Putamen (tissue), 1 donor: ENCODE measurements around the gene PROCA1.
"Not testable (repeated sequence)": the region's sequence is repeated elsewhere in the genome, so short reads cannot be mapped to it uniquely, and the experiment has no call there.

Experiments used
- DNase-seq: peaks from one replicate; pipeline ENCODE4 v3.0.0-alpha.2; 2016; ENCODE audit warnings: low spot score

The PROCA1 gene

DNA sequence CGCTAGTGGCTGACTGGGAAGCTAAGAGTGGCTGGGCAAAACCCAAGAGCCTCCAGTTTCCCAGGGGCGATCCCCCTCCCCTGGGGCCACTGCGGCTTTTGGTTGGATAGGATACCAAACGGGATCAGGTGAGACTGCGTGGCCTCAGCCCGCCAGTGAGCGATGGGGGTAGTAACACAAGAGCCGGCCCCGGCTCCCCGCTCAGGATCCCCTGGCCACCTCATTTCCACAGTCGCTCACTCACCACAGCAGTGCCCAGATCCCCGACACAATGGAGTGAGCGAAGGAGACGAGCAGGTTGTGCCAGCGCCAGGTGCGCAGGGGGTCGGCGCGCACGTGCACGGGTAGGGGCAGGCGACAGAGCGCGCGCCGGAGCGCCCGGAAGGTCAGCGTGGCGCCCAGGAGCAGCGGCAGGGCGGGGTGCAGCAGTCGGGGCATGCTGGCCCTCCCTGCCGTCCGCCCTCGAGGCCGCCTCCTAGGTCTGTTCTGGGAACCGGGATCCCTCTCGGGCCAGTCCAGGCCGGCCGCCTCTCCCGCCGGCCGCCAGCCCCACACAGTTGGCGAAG lies 14.1 kb upstream of the PROCA1 start:
- DNase-seq: no peak

GRCh38 chr17:28725166-28725659 lies 13.5 kb upstream of the PROCA1 start:
- DNase-seq: no peak

GRCh38 chr17:28724500-28725165 lies 12.9 kb upstream of the PROCA1 start:
- DNase-seq: no peak

GRCh38 chr17:28723836-28724499 lies 12.3 kb upstream of the PROCA1 start:
- not testable (repeated sequence) for DNase-seq

GRCh38 chr17:28723159-28723835 lies 11.6 kb upstream of the PROCA1 start:
- no peak for DNase-seq

GRCh38 chr17:28722417-28723158 lies 10.9 kb upstream of the PROCA1 start:
- no peak for DNase-seq

DNA sequence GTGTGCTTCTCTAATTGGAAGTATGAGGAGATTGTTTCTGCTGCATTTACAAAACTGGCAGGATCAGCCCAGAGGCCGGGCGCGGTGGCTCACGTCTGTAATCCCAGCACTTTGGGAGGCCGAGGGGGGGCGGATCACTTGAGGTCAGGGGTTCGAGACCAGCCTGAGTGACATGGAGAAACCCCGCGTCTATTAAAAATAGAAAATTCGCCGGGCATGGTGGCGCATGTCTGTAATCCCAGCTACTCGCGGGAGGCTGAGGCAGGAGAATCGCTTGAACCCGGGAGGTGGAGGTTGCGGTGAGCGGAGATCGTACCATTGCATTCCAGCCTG lies 9.3 kb upstream of the PROCA1 start:
- not testable (repeated sequence) for DNase-seq

GRCh38 chr17:28720247-28720996 lies 8.7 kb upstream of the PROCA1 start:
- no peak for DNase-seq

GRCh38 chr17:28719021-28719433 lies 7.3 kb upstream of the PROCA1 start:
- no peak for DNase-seq

DNA sequence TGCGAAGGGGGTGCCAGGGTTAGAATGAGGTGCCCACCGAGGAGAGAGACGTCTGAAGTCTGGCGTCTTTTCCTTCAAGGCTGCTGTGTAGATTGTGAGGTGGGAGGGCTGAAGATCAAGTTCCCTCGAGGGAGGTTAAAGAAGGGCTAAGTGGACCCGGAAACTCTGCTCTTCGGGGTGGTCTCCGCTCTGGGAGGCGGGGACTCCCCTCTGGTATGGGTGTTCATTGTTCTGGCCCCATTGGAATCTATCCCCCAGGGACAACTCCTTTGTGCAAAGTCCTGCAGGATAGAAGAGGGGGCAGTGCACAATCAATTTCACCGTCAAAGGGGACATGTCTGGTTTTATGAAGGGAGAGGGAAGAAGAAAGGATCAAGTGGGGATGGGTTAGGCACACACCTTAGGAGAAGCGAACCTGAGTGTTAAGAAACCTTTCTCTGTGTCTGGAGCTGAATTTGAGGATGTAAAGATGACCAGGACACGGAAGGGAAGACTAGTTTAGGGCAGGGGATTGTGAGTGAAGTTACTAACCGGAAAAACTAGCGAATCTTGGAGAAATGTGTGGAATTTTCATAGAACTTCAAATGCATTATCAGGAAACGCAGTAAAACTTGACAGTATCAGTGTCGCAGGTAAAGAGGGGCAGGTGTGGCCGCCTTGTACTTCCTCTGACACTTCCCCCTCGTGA lies 6.8 kb upstream of the PROCA1 start:
- no peak for DNase-seq

- no peak for DNase-seq
Measured at GRCh38 chr17:28717578-28718332, 6.1 kb upstream of the PROCA1 start, which contains the start of gene RAB34. Gene RAB34 (minus strand): TSS chr17:28717868. CDS start chr17:28717266, 602 bp downstream.

- no peak for DNase-seq
Measured at GRCh38 chr17:28716740-28717577, 5.3 kb upstream of the PROCA1 start.

DNA sequence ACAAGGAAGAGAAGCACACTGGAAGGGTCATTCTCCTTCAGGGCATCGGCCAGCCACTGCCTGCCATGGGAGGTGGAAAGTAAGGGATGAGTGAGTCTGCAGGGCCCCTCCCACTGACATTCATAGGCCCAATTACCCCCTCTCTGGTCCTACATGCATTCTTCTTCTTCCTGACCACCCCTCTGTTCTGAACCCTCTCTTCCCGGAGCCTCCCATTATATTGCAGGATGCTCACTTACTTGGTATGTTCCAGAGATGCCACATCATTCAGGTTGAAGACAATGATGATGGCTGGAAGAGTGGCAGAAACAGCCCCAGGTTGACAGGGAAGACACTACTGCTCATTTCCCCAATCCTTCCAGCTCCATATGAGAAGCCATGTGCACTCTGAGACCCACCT lies 3.5 kb upstream of the PROCA1 start:
- DNase-seq: no peak

GRCh38 chr17:28714281-28714680 lies 2.6 kb upstream of the PROCA1 start:
- no peak for DNase-seq

DNA sequence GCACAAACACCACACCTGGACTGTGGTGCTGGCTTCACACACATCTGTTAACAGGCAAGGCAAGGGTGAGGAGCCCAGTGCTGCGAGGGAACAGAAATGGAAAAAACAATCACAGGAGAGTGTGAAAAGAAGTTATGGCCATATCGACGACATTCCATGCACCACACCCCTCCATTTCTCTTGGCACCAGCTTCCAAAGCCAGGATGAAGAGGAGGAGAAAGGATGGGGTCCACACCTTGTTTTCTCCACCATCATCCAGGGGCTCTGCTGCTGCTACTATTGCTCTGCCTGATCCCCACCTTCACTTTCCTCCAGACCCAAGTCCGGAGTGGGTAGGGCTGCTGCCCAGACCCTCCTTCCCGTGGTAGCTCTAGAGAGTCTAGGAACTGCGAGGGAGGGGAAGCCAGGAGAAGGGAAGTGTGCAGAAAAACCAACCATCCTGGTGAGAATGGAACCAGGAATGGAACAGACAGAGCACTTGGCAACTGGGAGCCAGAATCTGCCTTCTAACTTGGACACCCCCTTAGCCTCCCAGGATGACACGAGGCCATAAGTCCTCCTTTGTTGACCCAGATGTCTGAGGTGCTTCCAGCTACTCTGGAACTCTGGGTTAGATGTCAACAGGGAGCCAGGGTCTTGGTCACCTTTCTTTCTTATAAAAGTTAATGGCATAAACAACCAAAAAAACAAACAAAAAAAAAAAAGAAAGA lies 1.2 kb upstream of the PROCA1 start:
- DNase-seq: no peak

- no peak for DNase-seq
Measured at GRCh38 chr17:28712032-28712704, 480 bp upstream of the PROCA1 start.

DNA sequence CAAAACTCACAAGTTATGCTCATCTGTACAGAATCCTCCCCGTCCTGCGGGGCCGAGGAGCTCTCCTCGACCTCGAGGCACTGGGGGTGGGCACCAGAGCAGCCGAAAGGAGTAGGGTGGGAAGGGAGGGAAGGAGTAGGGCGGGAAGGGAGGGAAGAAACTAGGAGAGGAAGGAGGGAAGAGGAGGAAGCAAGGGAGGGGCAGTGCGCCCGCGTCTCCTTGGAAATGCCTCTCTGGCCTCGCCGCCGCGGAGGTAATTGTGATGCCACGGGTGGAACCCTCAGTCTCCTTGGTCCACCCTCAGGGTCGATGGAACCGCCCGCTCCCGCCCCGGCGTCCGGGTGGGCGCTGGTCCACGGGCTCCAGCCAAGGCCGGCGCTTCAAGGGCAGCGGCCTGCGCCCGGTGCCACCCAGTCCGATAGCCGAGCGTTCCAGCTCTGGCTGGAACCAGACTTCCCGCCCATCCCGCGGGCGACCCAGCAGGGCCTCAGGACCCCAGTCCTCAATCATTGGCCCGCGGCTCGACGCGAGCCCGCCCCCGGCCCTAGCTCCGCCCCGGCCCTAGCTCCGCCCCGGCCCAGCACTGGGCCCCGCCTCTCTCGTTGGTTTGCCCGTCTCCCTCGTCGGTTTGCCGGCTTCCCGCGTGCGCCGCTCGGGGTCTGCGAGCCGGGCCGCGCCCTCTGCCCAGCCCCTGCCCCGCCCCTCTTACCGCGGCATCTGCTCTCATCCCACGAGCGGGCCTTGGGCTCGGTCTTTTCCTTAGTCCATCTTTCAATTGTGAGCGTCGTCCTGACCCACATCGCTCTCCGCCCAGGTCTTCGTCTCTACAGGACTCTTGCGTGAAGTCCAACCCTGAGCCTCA lies 596 bp downstream of the PROCA1 start:
- peak; percentile 79 for DNase-seq
